ENCODE results near the gene SAP25. TPM values are rescaled to one million over a fixed set of nuclear protein-coding genes. Genes with fewer than 3 reads are reported as not detected.
A peak's percentile ranks its signal among the peaks of the same experiment; 100 is the strongest.

SAP25 gene
- total RNA-seq, 1 donor from 2014 or later: not detected

- no peak overlapping the region for H3K27ac ChIP-seq
- no peaks in the 10 kb centered on the region for H3K9me3 ChIP-seq (ENCODE audit: low read depth)
- Mint-ChIP-seq H3K4me1 (peaks cover 38% of the 10 kb centered on the region), H3K27ac (no peak overlapping the region), H3K9me3 (no peaks in the 10 kb centered on the region), H3K36me3 (no peaks in the 10 kb centered on the region), H3K27me3 (ENCODE audit: insufficient read depth, low read depth) (peaks cover 13% of the 10 kb centered on the region), H3K4me3 (peak overlapping the region; percentile 85)
- peaks cover 30% of the 10 kb centered on the region for H3K27me3 ChIP-seq
- H3K4me3 ChIP-seq: peak overlapping the region; percentile 63
- peak; percentile 90 for DNase-seq (ENCODE audit: low spot score)
- no peaks in the 10 kb centered on the region for H3K36me3 ChIP-seq
- peaks cover 5% of the 10 kb centered on the region for H4K20me1 ChIP-seq (ENCODE audit: low read depth)
- H3K4me2 ChIP-seq: peak overlapping the region; percentile 90
- H3K79me2 ChIP-seq (ENCODE audit: low read depth): no peaks in the 10 kb centered on the region
- TF ChIP-seq EZH2phosphoT487 (IDR thresholded peaks at IDR 0.05): no peak
- TF ChIP-seq CTCF (IDR thresholded peaks at IDR 0.05): peak; percentile 62
- no peak for TF ChIP-seq EZH2 (IDR thresholded peaks at IDR 0.05)
- no peak overlapping the region for H3K9ac ChIP-seq
- H3K4me1 ChIP-seq: peaks cover 32% of the 10 kb centered on the region
- peaks cover 34% of the 10 kb centered on the region for H3F3A ChIP-seq (ENCODE audit: low read depth)
- peak overlapping the region; percentile 83 for H2AFZ ChIP-seq (replicated peaks)
Observed at GRCh38 chr7:100604028-100604975, 30.6 kb upstream of the SAP25 start.

GRCh38 chr7:100603726-100604027 lies 30.0 kb upstream of the SAP25 start:
- peaks cover 30% of the 10 kb centered on the region for H3K27me3 ChIP-seq
- peaks cover 13% of the 10 kb centered on the region for H3K27me3 Mint-ChIP-seq (ENCODE audit: insufficient read depth, low read depth)
- no peaks in the 10 kb centered on the region for H3K36me3 Mint-ChIP-seq
- H4K20me1 ChIP-seq (ENCODE audit: low read depth): peaks cover 5% of the 10 kb centered on the region
- no peaks in the 10 kb centered on the region for H3K9me3 Mint-ChIP-seq
- H3F3A ChIP-seq (ENCODE audit: low read depth): peaks cover 34% of the 10 kb centered on the region
- H3K4me3 ChIP-seq: peak overlapping the region; percentile 63
- H3K27ac ChIP-seq: no peak overlapping the region
- peaks cover 32% of the 10 kb centered on the region for H3K4me1 ChIP-seq
- DNase-seq (ENCODE audit: low spot score): peak; percentile 75
- H2AFZ ChIP-seq (replicated peaks): peak overlapping the region; percentile 15
- H3K4me1 Mint-ChIP-seq: peaks cover 38% of the 10 kb centered on the region
- no peaks in the 10 kb centered on the region for H3K79me2 ChIP-seq (ENCODE audit: low read depth)
- H3K9me3 ChIP-seq (ENCODE audit: low read depth): no peaks in the 10 kb centered on the region
- no peak for TF ChIP-seq EZH2 (IDR thresholded peaks at IDR 0.05)
- no peak for TF ChIP-seq EZH2phosphoT487 (IDR thresholded peaks at IDR 0.05)
- no peak for TF ChIP-seq CTCF (IDR thresholded peaks at IDR 0.05)
- H3K9ac ChIP-seq: no peak overlapping the region
- H3K4me2 ChIP-seq: peak overlapping the region; percentile 90
- H3K27ac Mint-ChIP-seq: peak overlapping the region; percentile 25
- no peaks in the 10 kb centered on the region for H3K36me3 ChIP-seq
- peak overlapping the region; percentile 85 for H3K4me3 Mint-ChIP-seq

- H3K4me3 Mint-ChIP-seq: peak overlapping the region; percentile 85
- peaks cover 30% of the 10 kb centered on the region for H3K27me3 ChIP-seq
- H3K27ac ChIP-seq: no peak overlapping the region
- peaks cover 32% of the 10 kb centered on the region for H3K4me1 ChIP-seq
- no peaks in the 10 kb centered on the region for H3K36me3 ChIP-seq
- no peaks in the 10 kb centered on the region for H3K79me2 ChIP-seq (ENCODE audit: low read depth)
- peaks cover 34% of the 10 kb centered on the region for H3F3A ChIP-seq (ENCODE audit: low read depth)
- peaks cover 10% of the 10 kb centered on the region for H3K27me3 Mint-ChIP-seq (ENCODE audit: insufficient read depth, low read depth)
- TF ChIP-seq EZH2 (IDR thresholded peaks at IDR 0.05) (no peak), EZH2phosphoT487 (IDR thresholded peaks at IDR 0.05) (no peak), CTCF (IDR thresholded peaks at IDR 0.05) (no peak)
- H4K20me1 ChIP-seq (ENCODE audit: low read depth): peaks cover 5% of the 10 kb centered on the region
- no peak overlapping the region for H3K27ac Mint-ChIP-seq
- peak overlapping the region; percentile 90 for H3K4me2 ChIP-seq
- H3K9me3 ChIP-seq (ENCODE audit: low read depth): no peaks in the 10 kb centered on the region
- H3K9me3 Mint-ChIP-seq: no peaks in the 10 kb centered on the region
- no peak overlapping the region for H3K9ac ChIP-seq
- no peaks in the 10 kb centered on the region for H3K36me3 Mint-ChIP-seq
- peak overlapping the region; percentile 63 for H3K4me3 ChIP-seq
- peak; percentile 83 for DNase-seq (ENCODE audit: low spot score)
- no peak overlapping the region for H2AFZ ChIP-seq (replicated peaks)
- peaks cover 41% of the 10 kb centered on the region for H3K4me1 Mint-ChIP-seq
Observed at GRCh38 chr7:100602889-100603725, 29.4 kb upstream of the SAP25 start.

Data from neural progenitor cell (in vitro differentiated cells).